HepG2 (cell line): Measurements from ENCODE around the gene QSOX2. TPM values are rescaled to one million over a fixed set of nuclear protein-coding genes. Genes with fewer than 3 reads are reported as not detected.
A peak's percentile ranks its signal among the peaks of the same experiment; 100 is the strongest.

ENCODE experiments used
- ATAC-seq: fragments of 200-7000 bp; cut with Tn5 transposase; 3 replicates; pipeline ENCODE4 v1.9.1; 2020; ENCODE audit warnings: mild to moderate bottlenecking, moderate library complexity
- BruUV-seq: library from RNA; stranded (reverse); fragments of 400-500 nt; replicated peaks from 2 replicates; lab custom pipeline; 2021; lab: Mats Ljungman, UMichigan
- CTCF ChIA-PET: fragments of 300-600 bp; formaldehyde crosslinking; extraction: SDS; loops from one replicate; lab custom pipeline; 2021; ENCODE audit warnings: low total read pairs, inconsistent platforms, low intra/inter-chr PET ratio; lab: Yijun Ruan, JAX
- POLR2A ChIA-PET: fragments of 350-600 bp; sonication (Branson Sonifier 250); formaldehyde crosslinking; loops from one replicate; lab custom pipeline; 2020; ENCODE audit warnings: antibody characterized with exemption, inconsistent platforms; lab: Yijun Ruan, JAX
- DNase-seq: peaks from one replicate; pipeline ENCODE4 v3.0.0-alpha.2; 2015; ENCODE audit warnings: low spot score
- FAIRE-seq: peaks from 3 replicates; lab custom pipeline; 2011; peaks lifted over from hg19 to GRCh38; lab: Jason Lieb, UNC
- H2AFZ ChIP-seq: one replicate; pipeline ENCODE4 v1.6.1; 2011; ENCODE audit warnings: low read length, inconsistent platforms
- H3K27ac ChIP-seq: fragments of 300-600 bp; 3 replicates; pipeline ENCODE4 v1.8.0; 2011; ENCODE audit warnings: mixed run types, mild to moderate bottlenecking, mixed read lengths, low read length, inconsistent platforms; ENCODE audit not compliant: insufficient read depth; ENCODE audit errors: extremely low read length
- H3K27me3 ChIP-seq, 2 experiments: fragments of 200-600 bp in 1 of 2; 2 replicates in 1 of 2; 3 replicates in 1 of 2; pipeline versions ENCODE4 v1.6.0 to v1.8.0; 2011; ENCODE audit warnings: low read length in 2 of 2, mild to moderate bottlenecking in 2 of 2, moderate library complexity in 2 of 2, inconsistent platforms in 1 of 2; ENCODE audit not compliant: insufficient read depth in 2 of 2, control insufficient read depth in 1 of 2
- H3K36me3 ChIP-seq, 2 experiments: fragments of 200-600 bp in 1 of 2; replicated peaks in 1 of 2; 2 replicates in 1 of 2; 3 replicates in 1 of 2; pipeline versions ENCODE4 v1.5.1 to v1.8.0; 2011; ENCODE audit warnings: low read length in 2 of 2, inconsistent platforms in 1 of 2; ENCODE audit not compliant: insufficient read depth in 2 of 2, control insufficient read depth in 1 of 2
- H3K4me1 ChIP-seq: 2 replicates; pipeline ENCODE4 v1.5.1; 2012; ENCODE audit warnings: low read length, inconsistent platforms; ENCODE audit not compliant: insufficient read depth
- H3K4me2 ChIP-seq: 2 replicates; pipeline ENCODE4 v1.6.0; 2011; ENCODE audit warnings: low read depth, low read length, inconsistent platforms
- H3K4me3 ChIP-seq, 3 experiments: fragments of 200-600 bp in 1 of 3; sonication (generic), shearing (Covaris generic) in 1 of 3; replicated peaks in 1 of 3; 2 replicates each; pipeline ENCODE4 v1.5.1; 2011 to 2016; ENCODE audit warnings: low read length in 3 of 3, inconsistent platforms in 2 of 3, low read depth in 2 of 3, mild to moderate bottlenecking in 2 of 3, control low read depth in 1 of 3, mixed read lengths in 1 of 3; ENCODE audit not compliant: insufficient read depth in 1 of 3
- H3K79me2 ChIP-seq: one replicate; pipeline ENCODE4 v1.6.1; 2011; ENCODE audit warnings: low read length, inconsistent platforms; ENCODE audit not compliant: insufficient read depth
- H3K9ac ChIP-seq: 2 replicates; pipeline ENCODE4 v1.6.0; 2011; ENCODE audit warnings: mild to moderate bottlenecking, low read depth, low read length, inconsistent platforms; ENCODE audit not compliant: insufficient read depth
- H3K9me3 ChIP-seq: 2 replicates; pipeline ENCODE4 v1.5.1; 2012; ENCODE audit warnings: mild to moderate bottlenecking, low read length
- H4K20me1 ChIP-seq: 2 replicates; pipeline ENCODE4 v1.6.0; 2011; ENCODE audit warnings: inconsistent platforms, mild to moderate bottlenecking, low read length, moderate library complexity; ENCODE audit not compliant: insufficient read depth
- HOXA7 ChIP-seq: sonication (generic); formaldehyde crosslinking; IDR thresholded peaks from 2 replicates; pipeline ENCODE4 v1.8.1; 2022; ENCODE audit warnings: mild to moderate bottlenecking, missing genetic modification reagents, moderate library complexity
- MAFK ChIP-seq, 2 experiments: IDR thresholded peaks in 1 of 2; conservative IDR thresholded peaks in 1 of 2; 2 replicates each; pipeline ENCODE4 v1.6.1; 2011; ENCODE audit warnings: improper control_type of control experiment in 2 of 2, low read length in 2 of 2
- MYC ChIP-seq: sonication (generic); formaldehyde crosslinking; IDR thresholded peaks from 2 replicates; pipeline ENCODE4 v1.9.0; 2021; ENCODE audit warnings: missing genetic modification reagents, borderline replicate concordance
- NFIB ChIP-seq: sonication (generic); formaldehyde crosslinking; IDR thresholded peaks from 2 replicates; pipeline ENCODE4 v1.9.0; 2021; ENCODE audit warnings: missing genetic modification reagents, mild to moderate bottlenecking, borderline replicate concordance
- PLRG1 ChIP-seq: fragments of 450-650 bp; conservative IDR thresholded peaks from 2 replicates; pipeline ENCODE4 v1.6.1; 2016
- XRCC5 ChIP-seq: fragments of 200-400 bp; formaldehyde crosslinking; optimal IDR thresholded peaks from 2 replicates; pipeline ENCODE3; 2017; ENCODE audit warnings: mild to moderate bottlenecking, low read length
- ZBTB26 ChIP-seq: IDR thresholded peaks from 2 replicates; pipeline ENCODE4 v1.6.1; 2016; ENCODE audit warnings: missing compliant biosample characterization, missing genetic modification reagents, borderline replicate concordance
- ZBTB38 ChIP-seq: sonication (generic); formaldehyde crosslinking; IDR thresholded peaks from 2 replicates; pipeline ENCODE4 v1.5.1; 2020; ENCODE audit warnings: mild to moderate bottlenecking, missing genetic modification reagents
- ZNF891 ChIP-seq: sonication (generic); formaldehyde crosslinking; IDR thresholded peaks from 2 replicates; pipeline ENCODE4 v1.5.0; 2020; ENCODE audit warnings: mild to moderate bottlenecking, missing genetic modification reagents
- WGBS: methylation state at CpG from one replicate; pipeline ENCODE4 v1.1.6; 2017; ENCODE audit warnings: low lambda C conversion rate; 5-methylcytosine and 5-hydroxymethylcytosine counted together
- in situ Hi-C: cut with HindIII; loops from 2 replicates; pipeline ENCODE4 v1.10.0; 2017; ENCODE audit warnings: low pct_unique_long_range_greater_than_20kb; ENCODE audit not compliant: extremely low pct_ligation_motif_present
- intact Hi-C: fragments of 100-400 bp; cut with micrococcal nuclease; formaldehyde crosslinking; loops from one replicate; pipeline ENCODE4 v1.10.0; 2022; ENCODE audit not compliant: unreplicated experiment
- polyA plus RNA-seq, 8 experiments: library from polyadenylated mRNA; depleted of rRNA in 3 of 8; stranded (reverse) in 7 of 8; unstranded in 1 of 8; fragments of >200 nt; fragmentation: Illumina TruSeq in 4 of 8; extraction: Trizol in 4 of 8; gene quantifications; 2 replicates each; pipeline versions ENCODE4 v1.2.1 to v1.2.3, GENCODE V29; 2011 to 2016; ENCODE audit warnings: low read depth in 4 of 8, missing spikeins in 1 of 8, mixed read lengths in 1 of 8; ENCODE audit not compliant: insufficient read depth in 1 of 8
- total RNA-seq, 5 experiments: library from RNA; depleted of rRNA; stranded (reverse); fragments of >200 nt; fragmentation: Illumina TruSeq; extraction: Trizol; gene quantifications; 2 replicates each; pipeline ENCODE4 v1.2.3, GENCODE V29; 2016; ENCODE audit warnings: low read depth in 1 of 5
- TF ChIP-seq, protein P1 (sequence below): sonication (generic); formaldehyde crosslinking; IDR thresholded peaks from 2 replicates; pipeline ENCODE4 v1.5.0; 2020; ENCODE audit warnings: mild to moderate bottlenecking, missing genetic modification reagents, moderate library complexity
- TF ChIP-seq, protein P2 (sequence below): sonication (generic); formaldehyde crosslinking; IDR thresholded peaks from 2 replicates; pipeline ENCODE4 v1.4.0; 2020; ENCODE audit warnings: mild to moderate bottlenecking, missing genetic modification reagents

QSOX2 gene
- total and polyA plus RNA-seq, 2 of the 13 experiments (the other 11 are each of a cell fraction or from before 2014, with no cell fraction given), result 27.1 to 42.1 TPM

DNA sequence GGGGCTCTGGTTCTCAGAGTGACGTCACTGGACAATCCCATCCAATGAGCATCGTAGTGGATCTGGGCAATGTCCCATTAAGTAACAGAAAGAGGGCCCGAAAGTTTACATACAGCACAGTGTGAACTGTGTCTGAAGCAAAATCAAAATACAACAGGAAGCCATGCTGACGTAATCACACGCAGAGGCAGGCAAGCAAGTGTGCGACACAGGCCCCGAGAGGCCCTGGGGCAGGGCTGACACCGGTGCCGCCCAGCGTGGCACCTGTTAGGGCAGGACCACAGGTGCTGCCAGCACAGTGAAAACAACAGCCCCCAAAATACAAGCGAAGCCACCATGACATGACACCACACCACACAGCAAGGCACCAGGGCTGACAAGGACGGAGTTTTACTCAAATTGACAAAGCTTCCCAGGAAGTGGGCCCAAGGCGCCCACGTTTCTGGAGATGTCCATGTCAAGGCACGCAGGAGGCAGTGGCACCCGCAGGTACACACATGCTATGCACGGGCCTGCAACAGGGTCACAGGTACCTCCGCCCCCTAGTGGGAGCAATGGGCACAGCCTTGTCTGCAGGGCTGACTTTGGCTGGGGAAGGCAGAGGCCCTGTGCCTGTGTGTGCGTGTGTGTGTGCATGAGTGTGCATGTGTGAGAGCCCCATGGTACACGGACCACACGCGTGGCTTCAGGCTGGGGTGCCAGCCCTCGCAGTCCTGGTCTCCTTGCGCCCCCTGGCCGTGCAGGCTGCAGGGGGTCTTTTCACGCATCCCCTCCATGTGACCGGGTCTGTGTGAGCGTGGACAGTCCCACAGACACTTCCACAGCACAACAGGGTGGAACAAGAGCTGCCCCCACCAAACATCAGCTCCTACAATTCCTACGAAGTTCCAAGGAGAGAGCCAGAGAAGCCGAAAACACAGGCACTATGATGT lies 19.6 kb downstream of the QSOX2 start:
- Histone ChIP-seq H3K9ac (no peak overlapping the region), H3K4me2 (no peak overlapping the region), H3K27ac (no peak overlapping the region), H3K79me2 (peaks cover 35% of the 10 kb centered on the region), H2AFZ (no peak overlapping the region), H4K20me1 (peaks cover 54% of the 10 kb centered on the region), H3K4me1 (no peaks in the 10 kb centered on the region), H3K4me3 (no peak overlapping the region), H3K9me3 (no peaks in the 10 kb centered on the region), H3K36me3 (peaks cover 34 to 64% of the 10 kb centered on the region in 2 experiments), H3K27me3 (no peaks in the 10 kb centered on the region)
- intact Hi-C loops, result no loop called here
- DNase-seq, result peak; percentile 44
- peak; percentile 95 for ATAC-seq
- ChIA-PET CTCF (interaction anchor here (1.0 to 1.9 kb wide), 4 partner anchors 56 to 93 kb away, joined by 3 to 7 read pairs (median 6); no protein-coding TSS in a partner anchor), POLR2A (no interaction called here)
- in situ Hi-C loops, result no loop called here
- BruUV-seq, result no TSS peak
- WGBS, result 91% methylated on average over 18 of the region's 30 CpGs
- FAIRE-seq, result peak; percentile 66
- no peak for TF ChIP-seq NFIB (CRISPR knock-in tag)
- TF ChIP-seq MYC, result peak; percentile 23; the same call in 1 of the 2 replicates
- peak; percentile 84 for TF ChIP-seq XRCC5
- TF ChIP-seq MAFK (conservative IDR thresholded peaks at IDR 0.05 in 1 of 2, IDR thresholded peaks at IDR 0.05 in 1 of 2; ENCODE audit: low read length in 2 of 2), result no peak
- no peak for TF ChIP-seq ZBTB26 (CRISPR knock-in tag)
- TF ChIP-seq PLRG1, result no peak
- peak; percentile 42; the same call in 1 of the 2 replicates for TF ChIP-seq ZNF891
- TF ChIP-seq ZBTB38 (CRISPR knock-in tag), result peak; percentile 42; the same call in 1 of the 2 replicates
- TF ChIP-seq, protein P1, sequence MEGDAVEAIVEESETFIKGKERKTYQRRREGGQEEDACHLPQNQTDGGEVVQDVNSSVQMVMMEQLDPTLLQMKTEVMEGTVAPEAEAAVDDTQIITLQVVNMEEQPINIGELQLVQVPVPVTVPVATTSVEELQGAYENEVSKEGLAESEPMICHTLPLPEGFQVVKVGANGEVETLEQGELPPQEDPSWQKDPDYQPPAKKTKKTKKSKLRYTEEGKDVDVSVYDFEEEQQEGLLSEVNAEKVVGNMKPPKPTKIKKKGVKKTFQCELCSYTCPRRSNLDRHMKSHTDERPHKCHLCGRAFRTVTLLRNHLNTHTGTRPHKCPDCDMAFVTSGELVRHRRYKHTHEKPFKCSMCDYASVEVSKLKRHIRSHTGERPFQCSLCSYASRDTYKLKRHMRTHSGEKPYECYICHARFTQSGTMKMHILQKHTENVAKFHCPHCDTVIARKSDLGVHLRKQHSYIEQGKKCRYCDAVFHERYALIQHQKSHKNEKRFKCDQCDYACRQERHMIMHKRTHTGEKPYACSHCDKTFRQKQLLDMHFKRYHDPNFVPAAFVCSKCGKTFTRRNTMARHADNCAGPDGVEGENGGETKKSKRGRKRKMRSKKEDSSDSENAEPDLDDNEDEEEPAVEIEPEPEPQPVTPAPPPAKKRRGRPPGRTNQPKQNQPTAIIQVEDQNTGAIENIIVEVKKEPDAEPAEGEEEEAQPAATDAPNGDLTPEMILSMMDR (CRISPR knock-in tag), result peak; percentile 96
- TF ChIP-seq HOXA7, result no peak
- TF ChIP-seq, protein P2, sequence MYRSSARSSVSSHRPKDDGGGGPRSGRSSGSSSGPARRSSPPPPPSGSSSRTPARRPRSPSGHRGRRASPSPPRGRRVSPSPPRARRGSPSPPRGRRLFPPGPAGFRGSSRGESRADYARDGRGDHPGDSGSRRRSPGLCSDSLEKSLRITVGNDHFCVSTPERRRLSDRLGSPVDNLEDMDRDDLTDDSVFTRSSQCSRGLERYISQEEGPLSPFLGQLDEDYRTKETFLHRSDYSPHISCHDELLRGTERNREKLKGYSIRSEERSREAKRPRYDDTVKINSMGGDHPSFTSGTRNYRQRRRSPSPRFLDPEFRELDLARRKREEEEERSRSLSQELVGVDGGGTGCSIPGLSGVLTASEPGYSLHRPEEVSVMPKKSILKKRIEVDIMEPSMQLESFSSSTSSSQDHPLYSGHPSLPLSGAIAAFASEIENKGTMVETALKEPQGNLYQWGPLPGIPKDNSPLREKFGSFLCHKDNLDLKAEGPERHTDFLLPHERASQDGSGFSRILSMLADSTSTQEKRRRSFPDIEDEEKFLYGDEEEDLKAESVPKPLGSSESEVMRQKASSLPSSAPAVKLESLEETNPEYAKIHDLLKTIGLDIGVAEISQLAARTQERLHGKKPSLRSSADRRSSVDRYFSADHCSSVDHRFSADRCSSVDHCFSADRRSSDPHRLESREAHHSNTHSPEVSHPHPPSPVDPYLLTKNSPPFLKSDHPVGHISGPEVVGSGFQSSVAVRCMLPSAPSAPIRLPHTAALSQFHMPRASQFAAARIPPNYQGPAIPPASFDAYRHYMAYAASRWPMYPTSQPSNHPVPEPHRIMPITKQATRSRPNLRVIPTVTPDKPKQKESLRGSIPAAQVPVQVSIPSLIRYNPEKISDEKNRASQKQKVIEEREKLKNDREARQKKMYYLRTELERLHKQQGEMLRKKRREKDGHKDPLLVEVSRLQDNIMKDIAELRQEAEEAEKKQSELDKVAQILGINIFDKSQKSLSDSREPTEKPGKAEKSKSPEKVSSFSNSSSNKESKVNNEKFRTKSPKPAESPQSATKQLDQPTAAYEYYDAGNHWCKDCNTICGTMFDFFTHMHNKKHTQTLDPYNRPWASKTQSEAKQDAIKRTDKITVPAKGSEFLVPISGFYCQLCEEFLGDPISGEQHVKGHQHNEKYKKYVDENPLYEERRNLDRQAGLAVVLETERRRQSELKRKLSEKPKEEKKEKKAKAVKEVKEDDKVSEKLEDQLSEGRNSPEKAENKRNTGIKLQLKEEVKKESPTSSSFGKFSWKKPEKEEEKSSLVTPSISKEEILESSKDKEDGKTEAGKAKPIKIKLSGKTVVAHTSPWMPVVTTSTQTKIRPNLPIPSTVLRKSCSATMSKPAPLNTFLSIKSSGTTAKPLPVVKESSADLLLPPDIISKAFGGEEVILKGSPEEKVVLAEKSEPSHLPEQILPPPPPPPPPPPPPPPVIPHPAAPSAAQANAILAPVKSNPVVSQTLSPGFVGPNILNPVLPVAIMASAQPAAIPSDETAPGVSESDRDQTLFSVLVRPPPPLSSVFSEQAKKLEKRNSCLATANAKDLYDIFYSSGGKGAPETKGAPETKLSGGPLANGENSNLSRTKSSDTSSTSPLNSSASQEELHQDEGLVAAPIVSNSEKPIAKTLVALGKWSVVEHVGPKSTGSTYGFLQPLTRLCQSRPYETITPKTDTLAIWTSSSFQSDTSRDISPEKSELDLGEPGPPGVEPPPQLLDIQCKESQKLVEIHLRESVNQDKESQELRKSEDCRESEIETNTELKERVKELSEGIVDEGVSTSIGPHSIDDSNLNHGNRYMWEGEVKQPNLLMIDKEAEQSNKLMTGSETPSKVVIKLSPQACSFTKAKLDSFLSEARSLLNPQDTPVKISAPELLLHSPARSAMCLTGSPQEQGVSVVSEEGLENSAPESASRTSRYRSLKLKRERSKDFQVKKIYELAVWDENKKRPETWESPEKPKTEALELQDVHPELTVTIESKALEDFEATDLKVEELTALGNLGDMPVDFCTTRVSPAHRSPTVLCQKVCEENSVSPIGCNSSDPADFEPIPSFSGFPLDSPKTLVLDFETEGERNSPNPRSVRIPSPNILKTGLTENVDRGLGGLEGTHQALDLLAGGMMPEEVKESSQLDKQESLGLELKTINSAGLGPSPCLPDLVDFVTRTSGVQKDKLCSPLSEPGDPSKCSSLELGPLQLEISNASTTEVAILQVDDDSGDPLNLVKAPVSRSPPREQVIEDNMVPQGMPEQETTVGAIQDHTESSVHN, result no peak
